HepG2 (cell line): ENCODE measurements around the gene TIMM17A. TPM values are rescaled to one million over a fixed set of nuclear protein-coding genes. Genes with fewer than 3 reads are reported as not detected.

Experiments
- ATAC-seq: fragments of 200-7000 bp; cut with Tn5 transposase; 3 replicates; pipeline ENCODE4 v1.9.1; 2020; ENCODE audit warnings: mild to moderate bottlenecking, moderate library complexity
- BruUV-seq: library from RNA; stranded (reverse); fragments of 400-500 nt; replicated peaks from 2 replicates; lab custom pipeline; 2021; lab: Mats Ljungman, UMichigan
- CTCF ChIA-PET: fragments of 300-600 bp; formaldehyde crosslinking; extraction: SDS; loops from one replicate; lab custom pipeline; 2021; ENCODE audit warnings: low total read pairs, inconsistent platforms, low intra/inter-chr PET ratio; lab: Yijun Ruan, JAX
- POLR2A ChIA-PET: fragments of 350-600 bp; sonication (Branson Sonifier 250); formaldehyde crosslinking; loops from one replicate; lab custom pipeline; 2020; ENCODE audit warnings: antibody characterized with exemption, inconsistent platforms; lab: Yijun Ruan, JAX
- DNase-seq: peaks from one replicate; pipeline ENCODE4 v3.0.0-alpha.2; 2015; ENCODE audit warnings: low spot score
- FAIRE-seq: peaks from 3 replicates; lab custom pipeline; 2011; peaks lifted over from hg19 to GRCh38; lab: Jason Lieb, UNC
- H2AFZ ChIP-seq: one replicate; pipeline ENCODE4 v1.6.1; 2011; ENCODE audit warnings: low read length, inconsistent platforms
- H3K27ac ChIP-seq: fragments of 300-600 bp; 3 replicates; pipeline ENCODE4 v1.8.0; 2011; ENCODE audit warnings: mixed run types, mild to moderate bottlenecking, mixed read lengths, low read length, inconsistent platforms; ENCODE audit not compliant: insufficient read depth; ENCODE audit errors: extremely low read length
- H3K27me3 ChIP-seq, 2 experiments: fragments of 200-600 bp in 1 of 2; 2 replicates in 1 of 2; 3 replicates in 1 of 2; pipeline versions ENCODE4 v1.6.0 to v1.8.0; 2011; ENCODE audit warnings: low read length in 2 of 2, mild to moderate bottlenecking in 2 of 2, moderate library complexity in 2 of 2, inconsistent platforms in 1 of 2; ENCODE audit not compliant: insufficient read depth in 2 of 2, control insufficient read depth in 1 of 2
- H3K36me3 ChIP-seq, 2 experiments: fragments of 200-600 bp in 1 of 2; replicated peaks in 1 of 2; 2 replicates in 1 of 2; 3 replicates in 1 of 2; pipeline versions ENCODE4 v1.5.1 to v1.8.0; 2011; ENCODE audit warnings: low read length in 2 of 2, inconsistent platforms in 1 of 2; ENCODE audit not compliant: insufficient read depth in 2 of 2, control insufficient read depth in 1 of 2
- H3K4me1 ChIP-seq: 2 replicates; pipeline ENCODE4 v1.5.1; 2012; ENCODE audit warnings: low read length, inconsistent platforms; ENCODE audit not compliant: insufficient read depth
- H3K4me2 ChIP-seq: 2 replicates; pipeline ENCODE4 v1.6.0; 2011; ENCODE audit warnings: low read depth, low read length, inconsistent platforms
- H3K4me3 ChIP-seq, 3 experiments: fragments of 200-600 bp in 1 of 3; sonication (generic), shearing (Covaris generic) in 1 of 3; replicated peaks in 1 of 3; 2 replicates each; pipeline ENCODE4 v1.5.1; 2011 to 2016; ENCODE audit warnings: low read length in 3 of 3, inconsistent platforms in 2 of 3, low read depth in 2 of 3, mild to moderate bottlenecking in 2 of 3, control low read depth in 1 of 3, mixed read lengths in 1 of 3; ENCODE audit not compliant: insufficient read depth in 1 of 3
- H3K79me2 ChIP-seq: one replicate; pipeline ENCODE4 v1.6.1; 2011; ENCODE audit warnings: low read length, inconsistent platforms; ENCODE audit not compliant: insufficient read depth
- H3K9ac ChIP-seq: 2 replicates; pipeline ENCODE4 v1.6.0; 2011; ENCODE audit warnings: mild to moderate bottlenecking, low read depth, low read length, inconsistent platforms; ENCODE audit not compliant: insufficient read depth
- H3K9me3 ChIP-seq: 2 replicates; pipeline ENCODE4 v1.5.1; 2012; ENCODE audit warnings: mild to moderate bottlenecking, low read length
- H4K20me1 ChIP-seq: 2 replicates; pipeline ENCODE4 v1.6.0; 2011; ENCODE audit warnings: inconsistent platforms, mild to moderate bottlenecking, low read length, moderate library complexity; ENCODE audit not compliant: insufficient read depth
- DNMT1 ChIP-seq: sonication (generic); formaldehyde crosslinking; IDR thresholded peaks from 2 replicates; pipeline ENCODE4 v1.5.1; 2020; ENCODE audit warnings: mild to moderate bottlenecking, missing genetic modification reagents
- ELK4 ChIP-seq: sonication (generic); formaldehyde crosslinking; IDR thresholded peaks from 2 replicates; pipeline ENCODE4 v1.9.0; 2021; ENCODE audit warnings: missing genetic modification reagents, borderline replicate concordance
- FOXA1 ChIP-seq, 2 experiments: fragments of 450-650 bp in 1 of 2; sonication (generic) in 1 of 2; formaldehyde crosslinking in 1 of 2; IDR thresholded peaks; 2 replicates each; pipeline versions ENCODE4 v1.4.0 to v1.6.1; 2016 to 2020; ENCODE audit warnings: missing genetic modification reagents in 1 of 2
- MTA3 ChIP-seq: sonication (generic); formaldehyde crosslinking; IDR thresholded peaks from 2 replicates; pipeline ENCODE4 v1.4.0; 2020; ENCODE audit warnings: missing genetic modification reagents
- MTF1 ChIP-seq: sonication (generic); formaldehyde crosslinking; IDR thresholded peaks from 2 replicates; pipeline ENCODE4 v1.5.0; 2020; ENCODE audit warnings: missing genetic modification reagents
- TFAP4 ChIP-seq: sonication (generic); IDR thresholded peaks from 2 replicates; pipeline ENCODE4 v1.6.1; 2016; ENCODE audit warnings: low read depth, borderline replicate concordance
- ZNF343 ChIP-seq: sonication (generic); formaldehyde crosslinking; IDR thresholded peaks from 2 replicates; pipeline ENCODE4 v1.4.0; 2020; ENCODE audit warnings: mild to moderate bottlenecking, missing genetic modification reagents
- ZNF781 ChIP-seq: sonication (generic); formaldehyde crosslinking; IDR thresholded peaks from 2 replicates; pipeline ENCODE4 v1.5.1; 2020; ENCODE audit warnings: borderline replicate concordance, mild to moderate bottlenecking, missing genetic modification reagents; ENCODE audit errors: not compliant biosample characterization
- ZSCAN30 ChIP-seq: sonication (generic); formaldehyde crosslinking; IDR thresholded peaks from 2 replicates; pipeline ENCODE4 v1.5.0; 2020; ENCODE audit warnings: mild to moderate bottlenecking, missing genetic modification reagents
- WGBS: methylation state at CpG from one replicate; pipeline ENCODE4 v1.1.6; 2017; ENCODE audit warnings: low lambda C conversion rate; 5-methylcytosine and 5-hydroxymethylcytosine counted together
- in situ Hi-C: cut with HindIII; loops from 2 replicates; pipeline ENCODE4 v1.10.0; 2017; ENCODE audit warnings: low pct_unique_long_range_greater_than_20kb; ENCODE audit not compliant: extremely low pct_ligation_motif_present
- intact Hi-C: fragments of 100-400 bp; cut with micrococcal nuclease; formaldehyde crosslinking; loops from one replicate; pipeline ENCODE4 v1.10.0; 2022; ENCODE audit not compliant: unreplicated experiment
- polyA plus RNA-seq, 8 experiments: library from polyadenylated mRNA; depleted of rRNA in 3 of 8; stranded (reverse) in 7 of 8; unstranded in 1 of 8; fragments of >200 nt; fragmentation: Illumina TruSeq in 4 of 8; extraction: Trizol in 4 of 8; gene quantifications; 2 replicates each; pipeline versions ENCODE4 v1.2.1 to v1.2.3, GENCODE V29; 2011 to 2016; ENCODE audit warnings: low read depth in 4 of 8, missing spikeins in 1 of 8, mixed read lengths in 1 of 8; ENCODE audit not compliant: insufficient read depth in 1 of 8
- total RNA-seq, 5 experiments: library from RNA; depleted of rRNA; stranded (reverse); fragments of >200 nt; fragmentation: Illumina TruSeq; extraction: Trizol; gene quantifications; 2 replicates each; pipeline ENCODE4 v1.2.3, GENCODE V29; 2016; ENCODE audit warnings: low read depth in 1 of 5

The TIMM17A gene
- total and polyA plus RNA-seq, 2 of the 13 experiments (the other 11 are each of a cell fraction or from before 2014, with no cell fraction given) = 50.8 to 97.8 TPM

GRCh38 chr1:201988601-201989000 is 33.3 kb downstream of the TIMM17A start:
- H3K9ac ChIP-seq = no peak overlapping the region
- H4K20me1 ChIP-seq = no peaks in the 10 kb centered on the region
- no TSS peak for BruUV-seq
- 91% methylated on average over 7 of the region's 7 CpGs for WGBS
- no peak for FAIRE-seq
- no peak overlapping the region for H2AFZ ChIP-seq
- no peak for DNase-seq
- ChIA-PET CTCF (no interaction called here), POLR2A (no interaction called here)
- H3K36me3 ChIP-seq = peaks cover 14 to 45% of the 10 kb centered on the region in 2 experiments
- no peak overlapping the region for H3K27ac ChIP-seq
- H3K4me3 ChIP-seq = no peak overlapping the region
- in situ Hi-C loops = no loop called here
- TF ChIP-seq MTA3 (CRISPR knock-in tag) (no peak), DNMT1 (CRISPR knock-in tag) (no peak), FOXA1 (IDR thresholded peaks at IDR 0.05) (no peak), FOXA1 (CRISPR knock-in tag; IDR thresholded peaks at IDR 0.05) (no peak), ELK4 (CRISPR knock-in tag) (no peak), ZSCAN30 (CRISPR knock-in tag) (no peak), ZNF781 (CRISPR knock-in tag) (no peak), MTF1 (CRISPR knock-in tag) (no peak), TFAP4 (no peak), ZNF343 (no peak)
- TF ChIP-seq, all 625 proteins: peak for 0
- H3K9me3 ChIP-seq = no peaks in the 10 kb centered on the region
- no peak for ATAC-seq
- no peaks in the 10 kb centered on the region for H3K27me3 ChIP-seq
- H3K4me2 ChIP-seq = no peak overlapping the region
- peaks cover 26% of the 10 kb centered on the region for H3K79me2 ChIP-seq
- intact Hi-C loops = no loop called here
- peaks cover 18% of the 10 kb centered on the region for H3K4me1 ChIP-seq
